OCI-LY1 (cell line): ENCODE data around the gene FLNC.

Experiments used
- H2AFZ ChIP-seq: fragments of 200-600 bp; sonication (generic), shearing (Covaris generic); 2 replicates; pipeline ENCODE4 v1.6.0; 2014; ENCODE audit warnings: antibody characterized with exemption, mild to moderate bottlenecking, low read length
- H3F3A ChIP-seq: fragments of 200-600 bp; sonication (generic), shearing (Covaris generic); 2 replicates; pipeline ENCODE4 v1.6.0; 2014; ENCODE audit warnings: mild to moderate bottlenecking, antibody characterized with exemption, low read length, moderate library complexity; ENCODE audit not compliant: insufficient read depth
- H3K27ac ChIP-seq: fragments of 200-600 bp; sonication (generic); 2 replicates; pipeline ENCODE4 v1.5.1; 2014; ENCODE audit warnings: low read length, mixed run types, mild to moderate bottlenecking, low read depth; ENCODE audit not compliant: poor library complexity, severe bottlenecking
- H3K27me3 ChIP-seq: fragments of 200-600 bp; sonication (generic); 2 replicates; pipeline ENCODE4 v1.6.0; 2014; ENCODE audit warnings: antibody characterized with exemption, mild to moderate bottlenecking, low read length, moderate library complexity; ENCODE audit not compliant: insufficient read depth
- H3K36me3 ChIP-seq: fragments of 200-600 bp; sonication (generic); 2 replicates; pipeline ENCODE4 v1.6.1; 2014; ENCODE audit warnings: mild to moderate bottlenecking, antibody characterized with exemption, low read length, moderate library complexity, mixed read lengths; ENCODE audit not compliant: insufficient read depth
- H3K4me1 ChIP-seq: fragments of 200-600 bp; sonication (generic); 2 replicates; pipeline ENCODE4 v1.5.1; 2014; ENCODE audit warnings: mild to moderate bottlenecking, low read length, moderate library complexity; ENCODE audit not compliant: insufficient read depth, severe bottlenecking
- H3K4me2 ChIP-seq: fragments of 200-600 bp; sonication (generic), shearing (Covaris generic); 2 replicates; pipeline ENCODE4 v1.6.1; 2014; ENCODE audit warnings: low read length
- H3K4me3 ChIP-seq: fragments of 200-600 bp; sonication (generic); 2 replicates; pipeline ENCODE4 v1.5.1; 2014; ENCODE audit warnings: low read length, low read depth, mild to moderate bottlenecking, mixed read lengths; ENCODE audit not compliant: poor library complexity, severe bottlenecking
- H3K79me2 ChIP-seq: fragments of 200-600 bp; shearing (Covaris generic); 2 replicates; pipeline ENCODE4 v1.6.1; 2016; ENCODE audit warnings: mixed run types, low read length, mixed read lengths; ENCODE audit not compliant: insufficient read depth
- H3K9ac ChIP-seq: fragments of 200-600 bp; sonication (generic), shearing (Covaris generic); 2 replicates; pipeline ENCODE4 v1.6.1; 2014; ENCODE audit warnings: mild to moderate bottlenecking, low read length, mixed read lengths
- H3K9me2 ChIP-seq: fragments of 200-600 bp; sonication (generic), shearing (Covaris generic); 2 replicates; pipeline ENCODE4 v1.6.1; 2014; ENCODE audit warnings: low read depth, mild to moderate bottlenecking, low read length, mixed read lengths
- H3K9me3 ChIP-seq: fragments of 200-600 bp; shearing (Covaris generic); 2 replicates; pipeline ENCODE4 v1.6.1; 2014; ENCODE audit warnings: low read length, mixed read lengths
- H4K20me1 ChIP-seq: fragments of 200-600 bp; sonication (generic), shearing (Covaris generic); 2 replicates; pipeline ENCODE4 v1.6.0; 2016; ENCODE audit warnings: mild to moderate bottlenecking, low read length; ENCODE audit not compliant: insufficient read depth
- CTCF ChIP-seq: fragments of 200-600 bp; sonication (generic), shearing (Covaris generic); IDR thresholded peaks from 2 replicates; pipeline ENCODE4 v1.5.1; 2017; ENCODE audit warnings: mild to moderate bottlenecking, antibody characterized with exemption, low read length, moderate library complexity, mixed read lengths
- EZH2 ChIP-seq: fragments of 200-600 bp; sonication (generic), shearing (Covaris generic); IDR thresholded peaks from 2 replicates; pipeline ENCODE4 v1.8.0; 2017; ENCODE audit warnings: borderline replicate concordance, mixed run types, mild to moderate bottlenecking, antibody characterized with exemption, low read length, moderate library complexity, mixed read lengths

FLNC gene

GRCh38 chr7:128792471-128793180 lies 37.6 kb upstream of the FLNC start:
- Histone ChIP-seq H3K9ac (peak overlapping the region; percentile 5; the same call in 1 of the 2 replicates), H3K4me2 (peak overlapping the region; percentile 31; the same call in 1 of the 2 replicates), H3K4me3 (peak overlapping the region; percentile 67), H3K27me3 (peaks cover 6% of the 10 kb centered on the region), H4K20me1 (no peaks in the 10 kb centered on the region), H3K27ac (no peak overlapping the region), H3K36me3 (no peaks in the 10 kb centered on the region), H3K4me1 (peaks cover 24% of the 10 kb centered on the region), H3F3A (no peaks in the 10 kb centered on the region), H3K79me2 (no peaks in the 10 kb centered on the region), H3K9me2 (no peaks in the 10 kb centered on the region), H3K9me3 (no peaks in the 10 kb centered on the region), H2AFZ (no peak overlapping the region)
- TF ChIP-seq CTCF (peak; percentile 40; the same call in 1 of the 2 replicates), EZH2 (no peak)

GRCh38 chr7:128793181-128793547 lies 37.0 kb upstream of the FLNC start:
- Histone ChIP-seq H3K4me3 (no peak overlapping the region), H3F3A (no peaks in the 10 kb centered on the region), H2AFZ (no peak overlapping the region), H3K9ac (no peak overlapping the region; the same call in 1 of the 2 replicates), H3K9me3 (no peaks in the 10 kb centered on the region), H3K4me2 (no peak overlapping the region), H4K20me1 (no peaks in the 10 kb centered on the region), H3K79me2 (no peaks in the 10 kb centered on the region), H3K27me3 (peaks cover 6% of the 10 kb centered on the region), H3K9me2 (no peaks in the 10 kb centered on the region), H3K27ac (no peak overlapping the region), H3K4me1 (peaks cover 24% of the 10 kb centered on the region), H3K36me3 (no peaks in the 10 kb centered on the region)
- no peak for TF ChIP-seq CTCF
- TF ChIP-seq EZH2, result no peak

- no peak overlapping the region for H2AFZ ChIP-seq
- no peak overlapping the region for H3K4me2 ChIP-seq
- peaks cover 6% of the 10 kb centered on the region for H3K27me3 ChIP-seq
- no peak overlapping the region for H3K9ac ChIP-seq
- no peaks in the 10 kb centered on the region for H3K9me3 ChIP-seq
- H3K4me3 ChIP-seq, result no peak overlapping the region
- H4K20me1 ChIP-seq, result no peaks in the 10 kb centered on the region
- no peaks in the 10 kb centered on the region for H3K79me2 ChIP-seq
- TF ChIP-seq CTCF (peak; percentile 90), EZH2 (no peak)
- no peaks in the 10 kb centered on the region for H3F3A ChIP-seq
- no peak overlapping the region for H3K27ac ChIP-seq
- H3K9me2 ChIP-seq, result no peaks in the 10 kb centered on the region
- H3K4me1 ChIP-seq, result peaks cover 24% of the 10 kb centered on the region
- no peaks in the 10 kb centered on the region for H3K36me3 ChIP-seq
These were observed 36.2 kb upstream of the FLNC start for GRCh38 chr7:128794020-128794419.
